GM21381 (cell line): ENCODE data around the gene ZNF275.
"Not testable (repeated sequence)": the region's sequence is repeated elsewhere in the genome, so short reads cannot be mapped to it uniquely, and the experiment has no call there.

Source experiments
- ATAC-seq: cut with Tn5 transposase; IDR thresholded peaks from one replicate; pipeline ENCODE4 v1.9.1; 2021; ENCODE audit warnings: mild to moderate bottlenecking, moderate library complexity; ENCODE audit not compliant: unreplicated experiment

The ZNF275 gene

GRCh38 chrX:153353416-153353815 is 19.5 kb downstream of the ZNF275 start:
- ATAC-seq, result no peak

GRCh38 chrX:153357877-153358276 is 23.9 kb downstream of the ZNF275 start:
- no peak for ATAC-seq

- ATAC-seq, result no peak
These were observed 27.9 kb downstream of the ZNF275 start for GRCh38 chrX:153361781-153362397.

- no peak for ATAC-seq
These were observed 31.7 kb downstream of the ZNF275 start for GRCh38 chrX:153365670-153366069.

- no peak for ATAC-seq
These were observed 32.2 kb downstream of the ZNF275 start for GRCh38 chrX:153366119-153366518.

GRCh38 chrX:153366878-153367538 is 33.1 kb downstream of the ZNF275 start:
- ATAC-seq, result no peak

GRCh38 chrX:153370293-153371055 is 36.5 kb downstream of the ZNF275 start:
- no peak for ATAC-seq

- no peak for ATAC-seq
These were observed 37.3 kb downstream of the ZNF275 start for GRCh38 chrX:153371256-153371655.

GRCh38 chrX:153372949-153373348 is 39.0 kb downstream of the ZNF275 start:
- no peak for ATAC-seq

GRCh38 chrX:153374426-153374825 is 40.5 kb downstream of the ZNF275 start:
- ATAC-seq, result no peak

GRCh38 chrX:153375571-153375970 is 41.6 kb downstream of the ZNF275 start:
- ATAC-seq, result no peak

- ATAC-seq, result no peak
These were observed 43.8 kb downstream of the ZNF275 start for GRCh38 chrX:153377727-153378126.

- ATAC-seq, result no peak
These were observed 44.7 kb downstream of the ZNF275 start for GRCh38 chrX:153378607-153379006.

- ATAC-seq, result no peak
These were observed 45.6 kb downstream of the ZNF275 start for GRCh38 chrX:153379508-153379907.

- ATAC-seq, result no peak
These were observed 46.1 kb downstream of the ZNF275 start for GRCh38 chrX:153379971-153380581.

GRCh38 chrX:153380691-153381090 is 46.7 kb downstream of the ZNF275 start:
- no peak for ATAC-seq

- ATAC-seq, result no peak
These were observed 48.0 kb downstream of the ZNF275 start for GRCh38 chrX:153381684-153382532.

GRCh38 chrX:153382563-153383482 is 48.9 kb downstream of the ZNF275 start:
- ATAC-seq, result no peak

- no peak for ATAC-seq
These were observed 50.4 kb downstream of the ZNF275 start for GRCh38 chrX:153384390-153384789.

GRCh38 chrX:153384973-153385372 is 51.0 kb downstream of the ZNF275 start:
- not testable (repeated sequence) for ATAC-seq
